ENCODE results near the gene ABITRAM.
"Not testable (repeated sequence)": the region's sequence is repeated elsewhere in the genome, so short reads cannot be mapped to it uniquely, and the experiment has no call there.

ABITRAM gene

DNA sequence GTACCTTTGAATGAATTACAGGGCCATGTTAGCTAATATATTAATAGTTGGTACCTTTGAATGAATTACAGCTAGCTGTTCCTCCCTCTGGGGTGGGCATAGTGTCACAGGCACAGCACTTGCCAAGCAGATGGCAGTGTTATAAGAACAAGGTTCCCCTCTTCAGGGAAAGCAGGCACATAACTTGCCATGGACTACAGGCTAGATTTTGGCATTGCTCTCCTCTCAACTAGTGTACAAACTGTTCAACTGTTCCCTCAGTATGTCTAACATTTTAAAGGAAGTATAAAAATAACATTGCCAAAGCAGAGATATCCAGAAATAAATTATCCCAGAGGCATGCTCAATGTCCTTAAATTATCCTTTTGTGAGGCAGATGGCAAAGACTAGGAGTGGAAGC is 33.7 kb downstream of the ABITRAM start:
- peaks cover 7 to 54% of the 10 kb centered on the region in 2 experiments; a peak in 2 of 3 replicates for H3K36me3 ChIP-seq (ENCODE audit: control insufficient read depth in 2 of 2, insufficient read depth in 1 of 2, low read length in 2 of 2)
- POLR2A ChIA-PET: no interaction called here
- CTCF ChIA-PET: interaction anchor here (0.6 to 1.7 kb wide), 2 partner anchors 14 to 85 kb away, joined by 3 to 5 read pairs; no protein-coding TSS in a partner anchor
- H3K9me3 ChIP-seq (ENCODE audit: control insufficient read depth, insufficient read depth, low read depth, low read length): no peaks in the 10 kb centered on the region
- TF ChIP-seq, protein P1, sequence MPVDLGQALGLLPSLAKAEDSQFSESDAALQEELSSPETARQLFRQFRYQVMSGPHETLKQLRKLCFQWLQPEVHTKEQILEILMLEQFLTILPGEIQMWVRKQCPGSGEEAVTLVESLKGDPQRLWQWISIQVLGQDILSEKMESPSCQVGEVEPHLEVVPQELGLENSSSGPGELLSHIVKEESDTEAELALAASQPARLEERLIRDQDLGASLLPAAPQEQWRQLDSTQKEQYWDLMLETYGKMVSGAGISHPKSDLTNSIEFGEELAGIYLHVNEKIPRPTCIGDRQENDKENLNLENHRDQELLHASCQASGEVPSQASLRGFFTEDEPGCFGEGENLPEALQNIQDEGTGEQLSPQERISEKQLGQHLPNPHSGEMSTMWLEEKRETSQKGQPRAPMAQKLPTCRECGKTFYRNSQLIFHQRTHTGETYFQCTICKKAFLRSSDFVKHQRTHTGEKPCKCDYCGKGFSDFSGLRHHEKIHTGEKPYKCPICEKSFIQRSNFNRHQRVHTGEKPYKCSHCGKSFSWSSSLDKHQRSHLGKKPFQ (tag by site-specific recombination; IDR thresholded peaks at IDR 0.05): no peak
- TF ChIP-seq, protein P2, sequence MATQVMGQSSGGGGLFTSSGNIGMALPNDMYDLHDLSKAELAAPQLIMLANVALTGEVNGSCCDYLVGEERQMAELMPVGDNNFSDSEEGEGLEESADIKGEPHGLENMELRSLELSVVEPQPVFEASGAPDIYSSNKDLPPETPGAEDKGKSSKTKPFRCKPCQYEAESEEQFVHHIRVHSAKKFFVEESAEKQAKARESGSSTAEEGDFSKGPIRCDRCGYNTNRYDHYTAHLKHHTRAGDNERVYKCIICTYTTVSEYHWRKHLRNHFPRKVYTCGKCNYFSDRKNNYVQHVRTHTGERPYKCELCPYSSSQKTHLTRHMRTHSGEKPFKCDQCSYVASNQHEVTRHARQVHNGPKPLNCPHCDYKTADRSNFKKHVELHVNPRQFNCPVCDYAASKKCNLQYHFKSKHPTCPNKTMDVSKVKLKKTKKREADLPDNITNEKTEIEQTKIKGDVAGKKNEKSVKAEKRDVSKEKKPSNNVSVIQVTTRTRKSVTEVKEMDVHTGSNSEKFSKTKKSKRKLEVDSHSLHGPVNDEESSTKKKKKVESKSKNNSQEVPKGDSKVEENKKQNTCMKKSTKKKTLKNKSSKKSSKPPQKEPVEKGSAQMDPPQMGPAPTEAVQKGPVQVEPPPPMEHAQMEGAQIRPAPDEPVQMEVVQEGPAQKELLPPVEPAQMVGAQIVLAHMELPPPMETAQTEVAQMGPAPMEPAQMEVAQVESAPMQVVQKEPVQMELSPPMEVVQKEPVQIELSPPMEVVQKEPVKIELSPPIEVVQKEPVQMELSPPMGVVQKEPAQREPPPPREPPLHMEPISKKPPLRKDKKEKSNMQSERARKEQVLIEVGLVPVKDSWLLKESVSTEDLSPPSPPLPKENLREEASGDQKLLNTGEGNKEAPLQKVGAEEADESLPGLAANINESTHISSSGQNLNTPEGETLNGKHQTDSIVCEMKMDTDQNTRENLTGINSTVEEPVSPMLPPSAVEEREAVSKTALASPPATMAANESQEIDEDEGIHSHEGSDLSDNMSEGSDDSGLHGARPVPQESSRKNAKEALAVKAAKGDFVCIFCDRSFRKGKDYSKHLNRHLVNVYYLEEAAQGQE (tag by site-specific recombination; IDR thresholded peaks at IDR 0.05): no peak
- no peak for TF ChIP-seq BCL11A (tag by site-specific recombination; IDR thresholded peaks at IDR 0.05; ENCODE audit: low read depth)
- TF ChIP-seq SP2 (tag by site-specific recombination; IDR thresholded peaks at IDR 0.05): no peak
- TF ChIP-seq ZNF248 (tag by site-specific recombination; IDR thresholded peaks at IDR 0.05): no peak
- no peak for TF ChIP-seq ZNF792 (tag by site-specific recombination; IDR thresholded peaks at IDR 0.05)
- TF ChIP-seq, protein P3, sequence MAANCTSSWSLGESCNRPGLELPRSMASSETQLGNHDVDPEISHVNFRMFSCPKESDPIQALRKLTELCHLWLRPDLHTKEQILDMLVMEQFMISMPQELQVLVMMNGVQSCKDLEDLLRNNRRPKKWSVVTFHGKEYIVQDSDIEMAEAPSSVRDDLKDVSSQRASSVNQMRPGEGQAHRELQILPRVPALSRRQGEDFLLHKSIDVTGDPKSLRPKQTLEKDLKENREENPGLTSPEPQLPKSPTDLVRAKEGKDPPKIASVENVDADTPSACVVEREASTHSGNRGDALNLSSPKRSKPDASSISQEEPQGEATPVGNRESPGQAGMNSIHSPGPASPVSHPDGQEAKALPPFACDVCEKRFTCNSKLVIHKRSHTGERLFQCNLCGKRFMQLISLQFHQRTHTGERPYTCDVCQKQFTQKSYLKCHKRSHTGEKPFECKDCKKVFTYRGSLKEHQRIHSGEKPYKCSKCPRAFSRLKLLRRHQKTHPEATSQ (tag by site-specific recombination; IDR thresholded peaks at IDR 0.05): no peak
- TF ChIP-seq ZNF404 (tag by site-specific recombination; IDR thresholded peaks at IDR 0.05): no peak
- TF ChIP-seq ZNF785 (tag by site-specific recombination; IDR thresholded peaks at IDR 0.05): no peak
- TF ChIP-seq ZNF664 (tag by site-specific recombination; IDR thresholded peaks at IDR 0.05): no peak
- no peak for TF ChIP-seq ZBTB7A (tag by site-specific recombination; IDR thresholded peaks at IDR 0.05; ENCODE audit: low read depth)
- no peak for TF ChIP-seq ZNF654 (tag by site-specific recombination; IDR thresholded peaks at IDR 0.05; ENCODE audit: low read depth)
- TF ChIP-seq GFI1B (tag by site-specific recombination; IDR thresholded peaks at IDR 0.05): no peak
- no peak for TF ChIP-seq ZNF274 (IDR thresholded peaks at IDR 0.05; ENCODE audit: low read length)
- no peak for TF ChIP-seq ZNF274 (tag by site-specific recombination; IDR thresholded peaks at IDR 0.05; ENCODE audit: borderline replicate concordance)
- H3K4me1 ChIP-seq (ENCODE audit: control insufficient read depth, insufficient read depth, low read length): no peaks in the 10 kb centered on the region
- no peak overlapping the region for H3K27ac ChIP-seq (ENCODE audit: extremely low read depth, low read depth, low read length)
- no peak overlapping the region for H3K4me3 ChIP-seq (ENCODE audit: low read depth, low read length)

DNA sequence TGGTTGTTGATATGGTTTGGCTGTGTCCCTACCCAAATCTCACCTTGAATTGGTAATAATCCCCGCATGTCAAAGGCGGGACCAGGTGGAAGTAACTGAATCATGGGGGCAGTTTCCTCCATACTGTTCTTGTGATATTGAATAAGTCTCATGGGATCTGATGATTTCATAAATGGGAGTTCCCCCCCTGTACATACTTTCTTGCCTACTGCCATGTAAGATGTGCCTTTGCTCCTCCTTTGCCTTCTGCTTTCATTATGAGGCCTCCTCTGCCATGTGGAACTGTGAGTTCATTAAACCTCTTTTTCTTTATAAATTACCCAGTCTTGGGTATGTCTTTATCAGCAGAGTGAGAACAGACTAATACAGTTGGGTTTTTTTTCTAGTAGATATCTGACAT is 37.2 kb downstream of the ABITRAM start:
- H3K4me3 ChIP-seq (ENCODE audit: low read depth, low read length); POLR2A ChIA-PET; H3K27ac ChIP-seq (ENCODE audit: extremely low read depth, low read depth, low read length); H3K4me1 ChIP-seq (ENCODE audit: control insufficient read depth, insufficient read depth, low read length); CTCF ChIA-PET; H3K9me3 ChIP-seq (ENCODE audit: control insufficient read depth, insufficient read depth, low read depth, low read length): not testable (repeated sequence)
- peaks cover 5 to 56% of the 10 kb centered on the region in 2 experiments; a peak in 2 of 3 replicates for H3K36me3 ChIP-seq (ENCODE audit: control insufficient read depth in 2 of 2, insufficient read depth in 1 of 2, low read length in 2 of 2)
- peak; percentile 58 for TF ChIP-seq SETDB1 (IDR thresholded peaks at IDR 0.05; ENCODE audit: insufficient read length, low read length)

DNA sequence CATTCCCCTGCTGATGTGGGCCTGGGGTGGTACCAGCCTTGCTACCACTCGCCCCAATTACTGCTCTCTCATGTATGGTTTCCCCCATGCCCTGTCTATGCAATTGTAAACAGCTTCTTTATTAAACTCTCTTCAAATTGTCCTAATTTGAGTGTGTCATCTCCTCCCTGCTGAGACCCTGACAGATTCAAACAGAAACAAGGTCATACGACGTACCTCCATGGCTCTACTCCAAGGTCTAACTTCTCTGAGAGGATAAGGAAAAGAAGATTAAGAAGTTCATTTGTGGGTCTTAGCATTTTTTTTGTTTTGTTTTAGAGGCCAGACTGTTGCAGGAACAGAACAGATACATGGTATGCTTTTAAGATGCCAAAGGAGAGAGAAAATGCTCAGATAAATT is 38.0 kb downstream of the ABITRAM start:
- Histone ChIP-seq H3K36me3 (ENCODE audit: control insufficient read depth in 2 of 2, insufficient read depth in 1 of 2, low read length in 2 of 2) (peaks cover 9 to 54% of the 10 kb centered on the region in 2 experiments; a peak in 2 of 3 replicates), H3K27ac (ENCODE audit: extremely low read depth, low read depth, low read length) (no peak overlapping the region), H3K4me1 (ENCODE audit: control insufficient read depth, insufficient read depth, low read length) (no peaks in the 10 kb centered on the region), H3K9me3 (ENCODE audit: control insufficient read depth, insufficient read depth, low read depth, low read length) (no peaks in the 10 kb centered on the region), H3K4me3 (ENCODE audit: low read depth, low read length) (no peak overlapping the region)
- ChIA-PET POLR2A (no interaction called here), CTCF (interaction anchor here (0.6 kb wide), 1 partner anchor 255 kb away, joined by 3 read pairs; no protein-coding TSS in a partner anchor)
- TF ChIP-seq MYNN (tag by site-specific recombination; IDR thresholded peaks at IDR 0.05; ENCODE audit: borderline replicate concordance) (no peak), ZBTB17 (tag by site-specific recombination; IDR thresholded peaks at IDR 0.05) (no peak), GFI1B (tag by site-specific recombination; IDR thresholded peaks at IDR 0.05) (no peak), IKZF3 (tag by site-specific recombination; IDR thresholded peaks at IDR 0.05) (no peak)
- TF ChIP-seq, protein P4, sequence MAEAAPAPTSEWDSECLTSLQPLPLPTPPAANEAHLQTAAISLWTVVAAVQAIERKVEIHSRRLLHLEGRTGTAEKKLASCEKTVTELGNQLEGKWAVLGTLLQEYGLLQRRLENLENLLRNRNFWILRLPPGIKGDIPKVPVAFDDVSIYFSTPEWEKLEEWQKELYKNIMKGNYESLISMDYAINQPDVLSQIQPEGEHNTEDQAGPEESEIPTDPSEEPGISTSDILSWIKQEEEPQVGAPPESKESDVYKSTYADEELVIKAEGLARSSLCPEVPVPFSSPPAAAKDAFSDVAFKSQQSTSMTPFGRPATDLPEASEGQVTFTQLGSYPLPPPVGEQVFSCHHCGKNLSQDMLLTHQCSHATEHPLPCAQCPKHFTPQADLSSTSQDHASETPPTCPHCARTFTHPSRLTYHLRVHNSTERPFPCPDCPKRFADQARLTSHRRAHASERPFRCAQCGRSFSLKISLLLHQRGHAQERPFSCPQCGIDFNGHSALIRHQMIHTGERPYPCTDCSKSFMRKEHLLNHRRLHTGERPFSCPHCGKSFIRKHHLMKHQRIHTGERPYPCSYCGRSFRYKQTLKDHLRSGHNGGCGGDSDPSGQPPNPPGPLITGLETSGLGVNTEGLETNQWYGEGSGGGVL (tag by site-specific recombination; IDR thresholded peaks at IDR 0.05): no peak

Data from HEK293 (cell line).